ENCODE measurements around the gene DENND4A.

DENND4A gene

DNA sequence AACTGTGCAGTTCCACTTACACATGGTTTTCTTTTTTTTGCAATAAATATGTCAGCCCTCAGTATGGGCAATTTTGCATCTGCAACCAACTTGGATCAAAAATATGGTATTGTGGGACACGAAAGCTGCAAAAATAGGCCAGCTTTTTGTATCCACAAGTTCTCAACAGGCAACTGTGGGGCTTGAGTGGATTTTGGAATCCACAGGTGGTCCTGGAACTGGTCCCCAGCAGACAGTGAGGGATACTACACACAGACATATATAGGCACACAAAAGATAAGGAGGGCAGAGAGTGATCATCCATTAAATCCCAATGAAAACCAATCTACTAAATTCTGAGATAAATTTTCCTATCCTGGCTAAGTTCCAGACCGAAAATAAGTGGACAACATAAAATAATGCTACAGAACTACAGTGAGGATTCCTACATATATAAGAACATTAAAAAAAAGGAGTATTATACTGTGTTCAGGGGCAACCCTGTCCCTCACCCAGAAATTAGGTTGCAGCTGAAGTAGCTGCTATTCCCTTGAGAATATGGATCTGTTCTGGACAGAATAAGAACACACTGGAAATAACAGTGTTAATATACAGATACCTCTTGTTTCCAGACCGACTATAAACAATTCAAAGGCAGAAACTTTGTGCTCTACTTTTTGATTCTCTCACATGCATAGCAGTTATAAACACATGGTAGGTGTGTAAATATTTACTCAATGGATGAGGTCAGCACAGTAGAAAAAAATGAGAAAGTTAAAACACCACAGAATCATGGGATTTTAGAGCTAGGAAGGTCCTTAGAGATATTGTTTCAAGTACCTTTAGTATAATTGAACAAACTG lies 25.4 kb downstream of the DENND4A start:
- no peak for TF ChIP-seq CTCF (IDR thresholded peaks at IDR 0.05)
- Histone ChIP-seq H3K27me3 (no peaks in the 10 kb centered on the region), H3K36me3 (no peaks in the 10 kb centered on the region), H3K9me3 (no peaks in the 10 kb centered on the region), H3K27ac (peak overlapping the region; percentile 43), H3K4me1 (ENCODE audit: control insufficient read depth in 1 of 2, insufficient read depth in 1 of 2, low read depth in 1 of 2, low read length in 1 of 2) (peaks cover 26 to 27% of the 10 kb centered on the region in 2 experiments), H3K4me3 (ENCODE audit: low read depth in 1 of 2, low read length in 1 of 2) (no peak overlapping the region)

- Histone ChIP-seq H3K4me1 (ENCODE audit: control insufficient read depth in 1 of 2, insufficient read depth in 1 of 2, low read depth in 1 of 2, low read length in 1 of 2) (peaks cover 17 to 20% of the 10 kb centered on the region in 2 experiments), H3K36me3 (peaks cover 4% of the 10 kb centered on the region), H3K27ac (no peak overlapping the region), H3K9me3 (no peaks in the 10 kb centered on the region), H3K27me3 (no peaks in the 10 kb centered on the region), H3K4me3 (ENCODE audit: low read depth in 1 of 2, low read length in 1 of 2) (no peak overlapping the region)
- TF ChIP-seq CTCF (IDR thresholded peaks at IDR 0.05) = no peak
These were observed 27.0 kb downstream of the DENND4A start for GRCh38 chr15:65765106-65765505.

GRCh38 chr15:65762914-65763787 lies 28.9 kb downstream of the DENND4A start:
- TF ChIP-seq CTCF (IDR thresholded peaks at IDR 0.05) = no peak
- Histone ChIP-seq H3K9me3 (no peaks in the 10 kb centered on the region), H3K4me1 (ENCODE audit: control insufficient read depth in 1 of 2, insufficient read depth in 1 of 2, low read depth in 1 of 2, low read length in 1 of 2) (peaks cover 15 to 16% of the 10 kb centered on the region in 2 experiments), H3K27ac (no peak overlapping the region), H3K36me3 (peaks cover 7% of the 10 kb centered on the region), H3K27me3 (no peaks in the 10 kb centered on the region), H3K4me3 (ENCODE audit: low read depth in 1 of 2, low read length in 1 of 2) (no peak overlapping the region)

GRCh38 chr15:65762399-65762798 lies 29.7 kb downstream of the DENND4A start:
- no peak for TF ChIP-seq CTCF (IDR thresholded peaks at IDR 0.05)
- H3K27me3 ChIP-seq = no peaks in the 10 kb centered on the region
- H3K4me3 ChIP-seq (ENCODE audit: low read depth in 1 of 2, low read length in 1 of 2) = no peak overlapping the region
- no peak overlapping the region for H3K27ac ChIP-seq
- H3K36me3 ChIP-seq = peaks cover 7% of the 10 kb centered on the region
- no peaks in the 10 kb centered on the region for H3K9me3 ChIP-seq
- peaks cover 8 to 9% of the 10 kb centered on the region in 2 experiments for H3K4me1 ChIP-seq (ENCODE audit: control insufficient read depth in 1 of 2, insufficient read depth in 1 of 2, low read depth in 1 of 2, low read length in 1 of 2)

GRCh38 chr15:65761210-65761926 lies 30.7 kb downstream of the DENND4A start:
- Histone ChIP-seq H3K27me3 (no peaks in the 10 kb centered on the region), H3K4me3 (ENCODE audit: low read depth in 1 of 2, low read length in 1 of 2) (no peak overlapping the region), H3K36me3 (peaks cover 7% of the 10 kb centered on the region), H3K9me3 (no peaks in the 10 kb centered on the region), H3K27ac (no peak overlapping the region), H3K4me1 (ENCODE audit: control insufficient read depth in 1 of 2, insufficient read depth in 1 of 2, low read depth in 1 of 2, low read length in 1 of 2) (no peaks in the 10 kb centered on the region)
- no peak for TF ChIP-seq CTCF (IDR thresholded peaks at IDR 0.05)
